Measurements from ENCODE around the gene AKAP8L.

Gene AKAP8L

DNA sequence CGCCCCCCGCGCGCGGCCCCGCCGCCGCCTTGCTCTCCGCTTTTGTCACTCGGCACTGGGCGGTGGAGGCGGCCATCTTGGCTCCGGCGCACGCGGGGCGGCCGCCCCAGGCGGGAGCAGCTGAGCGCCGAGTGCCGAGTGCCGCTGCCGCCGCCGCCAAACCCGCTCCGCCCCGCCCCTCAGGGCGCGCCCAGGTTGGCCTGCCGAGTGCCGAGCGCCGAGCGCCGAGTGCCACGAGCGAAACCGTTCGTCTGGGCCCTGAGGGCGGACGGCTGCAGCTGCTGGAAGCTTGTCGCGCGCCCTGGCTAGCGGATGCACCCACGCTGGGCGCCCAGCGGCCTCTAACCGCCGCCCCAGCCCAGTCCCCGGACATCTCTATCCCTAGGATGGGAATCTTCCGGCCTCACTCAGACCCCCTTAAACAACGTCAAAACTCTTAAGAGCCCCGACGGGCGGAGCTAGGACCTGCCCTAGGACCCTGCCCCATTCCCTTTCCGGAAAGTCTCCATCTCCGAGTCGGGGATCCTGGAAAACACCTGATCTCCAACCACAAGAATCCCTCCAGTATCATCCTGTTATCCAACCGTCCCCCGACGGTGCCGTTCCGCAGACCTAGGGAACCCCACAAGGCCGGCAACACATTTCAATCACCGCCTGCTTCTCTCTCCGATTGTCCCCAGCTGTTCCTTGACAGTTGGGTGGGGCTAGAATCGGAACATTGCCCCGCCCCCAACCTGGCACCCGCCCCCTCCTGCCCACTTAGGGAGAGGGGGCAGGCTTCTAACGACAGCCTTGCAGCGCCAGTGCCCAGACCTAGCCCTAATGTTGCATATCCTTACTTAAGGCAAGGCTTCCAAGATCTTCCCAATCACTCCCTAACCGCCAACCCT lies 14.1 kb upstream of the AKAP8L start:
- peak; percentile 63 for DNase-seq

DNA sequence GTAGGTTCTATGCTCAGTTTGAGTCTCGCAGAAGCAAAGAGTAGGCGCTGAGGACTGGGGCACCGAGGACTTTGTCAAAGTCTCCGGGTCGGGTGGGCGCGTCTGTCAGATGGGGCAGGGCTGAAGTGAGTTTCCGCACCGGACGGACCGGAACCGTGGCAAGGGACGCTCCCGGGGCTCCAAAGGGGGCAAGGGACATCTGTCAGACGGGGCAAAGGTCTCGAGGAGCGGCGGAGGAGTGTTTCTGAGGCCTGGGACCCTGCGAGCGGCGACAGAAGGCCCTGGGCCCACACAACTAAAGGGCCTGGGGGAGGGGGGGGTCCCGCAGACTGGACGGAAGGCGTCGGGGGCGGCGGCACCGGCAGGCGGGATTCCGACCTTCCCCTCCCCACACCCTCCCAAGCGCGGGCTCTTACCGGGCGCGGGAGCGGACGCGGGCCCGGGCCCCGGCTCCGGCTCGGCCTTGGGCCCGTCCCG lies 13.3 kb upstream of the AKAP8L start:
- no peak for DNase-seq

DNA sequence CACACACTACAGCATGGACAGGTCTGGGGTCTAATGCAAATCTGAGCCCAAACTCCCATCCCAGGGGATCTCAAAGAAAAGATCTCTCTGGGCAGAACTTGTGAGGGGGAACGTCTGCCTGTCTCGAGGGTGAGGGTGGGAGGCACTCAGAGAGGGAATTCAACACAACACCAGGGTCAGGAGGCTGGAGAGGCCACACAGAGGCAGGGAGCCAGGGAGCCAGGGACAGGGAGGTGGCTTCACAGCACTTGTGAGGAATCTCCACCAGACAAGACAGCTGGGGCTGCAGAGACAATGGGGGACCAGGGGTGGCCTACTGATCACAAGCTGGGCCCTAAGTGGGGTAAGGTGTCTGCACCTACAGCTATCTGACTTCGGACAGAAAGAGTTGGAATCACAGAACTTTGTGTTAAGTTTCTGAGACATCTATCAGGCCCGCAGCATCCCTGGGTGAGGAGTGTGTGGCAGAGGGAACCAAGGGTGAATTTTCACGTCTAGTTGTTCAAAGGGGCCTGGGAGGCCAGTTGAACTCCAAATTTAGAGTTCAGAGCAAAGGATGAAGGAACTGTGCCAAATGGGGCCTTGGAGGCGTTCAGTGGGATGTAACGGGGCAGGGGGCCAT lies 12.7 kb upstream of the AKAP8L start:
- no peak for DNase-seq

DNA sequence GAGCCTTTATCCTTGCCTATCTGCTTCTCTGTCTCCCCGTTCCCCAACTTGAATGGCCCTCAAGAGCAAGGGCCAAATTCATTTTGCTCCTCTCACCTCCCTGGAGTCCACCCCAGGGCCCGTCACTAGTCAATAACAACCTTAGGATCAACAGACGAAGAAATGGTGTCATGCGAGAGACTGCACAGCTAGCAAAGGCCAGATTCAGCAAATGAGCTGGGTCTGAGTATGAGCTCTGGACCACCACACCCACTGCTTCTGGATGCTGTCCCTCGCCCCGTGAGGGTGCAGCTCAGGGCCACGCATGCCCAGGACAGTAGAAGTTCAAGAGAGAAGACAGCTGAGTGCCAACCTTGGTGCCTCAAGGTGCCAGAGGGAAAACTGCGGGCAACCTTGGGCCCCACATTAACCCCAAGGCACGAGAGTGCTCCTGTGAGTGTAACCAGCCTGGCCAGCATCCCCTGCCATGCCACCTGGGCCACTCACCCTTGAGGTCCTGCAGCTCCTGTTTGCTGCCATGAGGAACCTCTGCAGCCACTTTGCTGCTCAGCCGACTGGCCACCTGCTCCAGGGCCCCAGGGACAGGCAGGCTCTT lies 11.8 kb upstream of the AKAP8L start:
- no peak for DNase-seq

DNA sequence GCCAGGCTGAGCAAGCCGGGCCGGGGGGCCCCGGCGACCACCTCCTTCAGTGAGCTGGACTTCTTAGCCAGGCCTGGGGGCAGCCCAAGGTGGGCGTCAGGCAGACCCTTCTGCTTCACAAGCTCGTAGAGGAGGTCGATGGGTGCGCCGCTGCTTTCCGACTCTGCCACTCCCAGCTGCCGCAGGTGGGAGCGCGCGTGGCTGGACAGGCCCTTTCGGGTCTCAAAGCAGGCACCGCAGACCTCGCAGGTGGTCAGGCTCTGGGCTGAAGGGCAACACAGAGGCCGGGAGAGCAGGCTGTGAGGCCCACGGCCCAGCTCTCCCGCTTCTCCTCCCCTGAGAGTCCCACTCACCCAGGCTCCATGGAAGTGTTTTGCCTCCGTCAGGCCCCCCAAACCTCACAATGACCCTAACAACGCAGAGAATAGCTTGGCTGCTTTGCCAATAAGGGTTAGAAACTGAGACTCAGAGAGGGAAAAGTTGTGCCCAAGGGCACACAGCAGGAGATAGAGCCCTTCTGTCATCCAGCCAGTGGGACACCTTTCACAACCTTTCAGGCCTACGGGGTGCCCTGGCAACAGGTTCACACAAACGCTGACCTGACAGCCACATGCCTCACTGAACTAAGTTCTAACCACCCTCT lies 11.2 kb upstream of the AKAP8L start:
- no peak for DNase-seq

DNA sequence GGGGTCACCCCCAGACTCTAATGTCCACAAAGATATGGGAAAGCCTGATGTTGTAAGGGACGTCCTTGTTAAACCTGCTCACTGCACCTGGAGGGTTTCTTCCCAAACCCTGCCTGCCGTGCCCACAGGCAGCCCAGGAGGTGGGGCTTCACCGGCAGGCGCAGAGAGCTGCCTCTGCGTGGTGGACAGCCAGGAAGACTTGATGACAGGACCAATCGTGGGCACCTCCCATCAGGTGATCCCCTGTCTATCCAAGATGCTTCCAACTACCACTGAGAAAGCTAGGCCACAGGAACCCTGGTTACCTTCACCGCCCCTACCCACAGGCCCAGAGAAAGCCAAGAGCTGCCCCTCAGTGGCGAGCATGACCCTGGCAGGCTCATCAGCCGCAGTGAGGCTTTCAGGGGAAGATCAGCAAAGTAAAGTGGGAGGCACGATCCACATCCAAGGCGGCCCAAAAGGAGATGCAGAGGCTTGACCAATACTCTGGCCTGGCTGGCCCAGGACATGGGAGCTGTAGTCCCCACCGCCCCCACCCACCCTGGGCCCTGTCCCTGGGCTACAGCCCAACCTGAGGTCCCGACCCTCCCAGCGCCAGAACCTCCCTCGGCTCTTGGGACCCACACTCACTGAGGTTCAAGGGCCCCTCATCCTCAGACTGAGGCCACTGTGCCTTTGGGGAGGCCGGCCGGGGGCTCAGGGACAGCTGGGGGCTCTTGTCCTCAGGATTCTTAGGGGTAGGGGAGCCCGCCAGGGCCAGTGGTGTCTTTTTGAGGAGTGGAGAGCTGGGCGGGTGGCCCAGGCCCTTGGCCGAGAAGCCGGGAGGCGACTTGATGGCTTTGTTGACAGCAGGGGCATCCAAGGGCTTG lies 10.4 kb upstream of the AKAP8L start:
- no peak for DNase-seq

DNA sequence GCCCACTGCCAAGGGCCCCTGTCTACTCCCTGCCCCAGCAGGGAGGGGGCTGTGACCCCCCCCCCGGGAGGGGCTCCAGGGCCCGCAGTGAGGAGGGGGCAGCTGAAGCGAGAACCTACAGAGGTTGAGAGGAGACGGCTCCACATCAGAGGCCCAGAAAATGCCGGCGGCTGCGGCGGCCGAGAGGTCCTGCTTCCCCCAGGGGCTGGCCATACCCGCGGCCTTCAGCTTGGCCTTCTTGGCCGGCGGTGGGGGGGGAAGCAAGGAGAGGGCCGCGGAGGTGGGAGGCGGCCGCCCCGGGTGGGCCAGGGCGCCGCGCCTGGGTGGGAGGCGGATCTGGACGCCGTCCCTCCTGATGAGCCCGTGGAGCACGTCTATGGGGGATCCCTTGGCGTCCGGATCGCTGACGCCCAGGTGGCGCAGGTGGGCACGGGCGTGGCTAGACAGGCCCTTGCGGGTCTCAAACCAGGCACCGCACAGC lies 9.2 kb upstream of the AKAP8L start:
- no peak for DNase-seq

DNA sequence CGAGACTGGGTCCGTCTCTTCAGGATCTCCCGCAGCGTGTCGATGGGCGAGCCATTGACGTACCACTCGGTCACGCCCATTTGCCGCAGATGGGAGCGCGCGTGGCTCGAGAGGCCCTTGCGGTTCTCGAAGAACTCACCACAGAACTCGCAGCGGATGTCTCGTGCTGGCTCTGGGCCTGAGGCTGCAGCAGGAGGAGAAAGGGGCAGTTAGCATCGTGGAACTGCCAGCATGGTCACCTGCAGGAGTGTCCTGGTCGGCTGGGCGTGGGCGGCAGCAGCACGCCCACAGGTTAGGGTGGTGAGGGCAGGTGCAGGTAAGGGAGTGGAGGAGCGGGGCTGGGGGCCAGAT lies 8.5 kb upstream of the AKAP8L start:
- no peak for DNase-seq

DNA sequence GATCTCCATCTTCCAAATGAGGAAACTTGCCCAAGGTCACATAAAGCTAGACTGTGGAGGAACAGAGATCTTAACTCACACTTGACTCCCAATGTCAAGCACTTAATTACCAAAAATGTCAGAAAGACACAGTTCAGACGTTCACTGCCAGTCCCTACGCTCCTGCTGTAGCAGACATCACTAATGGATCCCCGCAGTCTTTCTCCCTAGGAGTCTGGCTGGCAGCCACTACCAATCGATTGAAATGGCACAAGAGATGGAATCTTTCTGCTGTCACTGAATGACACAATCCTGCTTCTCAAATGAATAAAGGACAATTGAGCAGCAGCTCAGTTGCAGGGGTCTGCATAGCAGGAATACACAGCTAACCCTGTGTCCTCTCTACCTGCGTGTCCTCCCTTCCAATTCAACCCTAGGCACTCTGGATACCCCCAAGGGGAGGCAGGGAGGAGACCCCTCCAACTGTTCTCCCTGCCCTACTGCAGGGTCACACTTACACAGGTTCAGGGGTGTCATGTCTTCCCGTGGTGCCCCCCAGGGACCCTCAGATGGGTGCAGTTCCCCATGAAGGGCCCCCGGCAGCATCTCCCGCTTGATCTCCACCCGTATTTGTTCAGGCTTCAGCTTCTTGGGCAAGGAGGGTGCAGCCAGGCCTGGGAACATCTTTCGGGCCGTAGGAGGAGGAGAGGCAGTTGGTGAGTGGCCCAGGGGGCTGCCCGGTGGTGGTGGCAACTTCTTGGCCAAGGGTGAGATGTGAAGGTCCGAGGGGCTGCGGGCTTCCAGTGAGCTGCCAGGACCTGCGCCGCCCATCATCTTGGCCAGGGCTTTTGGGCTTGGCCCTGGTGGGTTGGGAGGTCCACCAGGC lies 7.9 kb upstream of the AKAP8L start:
- DNase-seq = no peak

DNA sequence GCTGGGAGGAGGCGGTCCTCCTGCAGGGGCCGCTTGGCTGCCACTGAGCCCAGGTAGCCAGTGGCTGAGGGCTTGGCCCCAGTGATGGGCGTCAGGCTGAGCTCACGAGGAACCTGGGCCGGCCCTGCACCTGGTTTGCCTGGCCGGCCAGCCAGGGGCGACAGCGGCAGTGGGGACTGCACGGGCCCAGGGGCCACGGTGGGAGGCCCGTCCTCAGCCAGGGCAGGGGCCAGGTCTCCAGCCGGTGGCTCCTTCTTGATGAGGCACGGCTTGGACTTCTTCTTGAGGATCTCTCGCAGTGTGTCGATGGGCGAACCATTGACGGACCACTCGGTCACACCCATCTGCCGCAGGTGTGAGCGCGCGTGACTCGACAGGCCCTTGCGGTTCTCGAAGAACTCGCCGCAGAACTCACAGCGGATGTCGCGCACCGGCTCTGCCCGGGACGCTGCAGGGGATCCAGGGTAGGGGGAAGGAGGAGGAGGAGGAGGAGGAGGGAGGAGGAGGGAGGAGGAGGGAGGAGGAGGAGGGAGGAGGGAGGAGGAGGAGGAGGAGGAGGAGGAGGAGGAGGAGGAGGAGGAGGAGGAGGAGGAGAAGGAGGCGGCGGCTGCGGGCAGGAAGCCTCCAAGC lies 6.6 kb upstream of the AKAP8L start:
- no peak for DNase-seq

DNA sequence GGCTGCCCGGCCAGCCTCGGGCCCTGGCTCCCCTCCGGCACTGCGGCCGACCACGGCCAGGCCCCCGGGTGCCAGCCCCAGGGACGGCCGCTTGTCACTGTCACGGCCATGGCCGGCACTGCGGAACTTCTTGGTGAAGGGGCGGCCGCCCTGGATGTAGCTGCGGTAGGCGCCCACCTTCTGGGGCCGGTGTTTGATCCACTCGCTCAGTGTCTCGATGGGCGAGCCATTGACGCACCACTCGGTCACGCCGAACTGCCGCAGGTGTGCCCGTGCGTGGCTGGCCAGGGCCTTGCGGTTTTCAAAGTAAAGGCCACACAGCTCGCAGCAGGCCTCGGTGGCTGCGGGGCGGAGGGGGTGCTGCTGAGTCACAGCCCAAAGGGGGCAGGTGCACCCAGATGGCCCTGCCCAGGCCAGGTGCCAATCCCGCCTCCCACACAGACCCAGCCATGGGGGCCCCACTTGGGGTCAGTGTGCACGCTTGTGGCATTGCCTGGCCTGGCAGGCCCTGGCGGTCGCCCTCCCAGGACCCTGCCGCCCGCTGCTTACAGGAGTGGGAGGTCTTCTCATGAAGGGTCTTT lies 6.0 kb upstream of the AKAP8L start:
- no peak for DNase-seq

DNA sequence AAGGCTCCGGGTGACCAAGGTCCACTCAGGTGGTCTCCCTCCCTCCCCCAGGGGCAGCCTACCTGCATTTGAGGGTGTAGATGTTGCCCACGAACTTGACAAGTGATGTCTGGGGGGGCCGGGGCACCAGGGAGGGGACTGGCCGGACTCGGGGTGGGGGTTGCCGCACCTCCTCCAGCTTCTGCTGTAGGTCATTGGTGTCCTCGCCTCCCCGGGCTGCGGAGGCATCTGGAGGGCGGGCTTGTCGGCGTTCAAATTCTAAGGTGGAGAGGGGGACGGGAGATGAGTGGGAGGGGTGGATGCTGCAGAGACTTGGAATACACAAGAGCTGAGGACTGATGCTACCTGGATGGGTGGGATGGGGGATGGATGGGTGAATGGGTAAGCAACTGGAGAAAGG lies 5.3 kb upstream of the AKAP8L start:
- DNase-seq = no peak

DNA sequence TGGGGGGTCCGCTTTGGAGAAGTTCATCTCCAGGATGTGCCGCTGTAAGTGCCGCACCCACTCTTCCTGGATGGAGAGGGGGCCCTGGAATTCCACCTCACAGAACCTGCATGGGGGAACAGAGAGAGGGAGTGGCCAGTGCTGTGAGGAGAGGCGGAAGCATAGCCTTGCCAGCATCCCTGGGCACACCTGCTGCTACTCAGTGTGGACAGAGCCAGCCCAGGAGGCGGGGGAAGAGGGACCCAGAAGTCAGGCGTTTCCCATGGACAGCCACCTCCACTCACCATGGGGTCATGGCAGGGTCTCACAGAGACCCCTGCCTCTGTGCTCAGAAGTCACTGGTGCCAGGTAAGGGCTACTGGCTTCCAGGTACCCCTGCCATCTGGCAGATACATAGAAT lies 4.3 kb upstream of the AKAP8L start:
- no peak for DNase-seq

DNA sequence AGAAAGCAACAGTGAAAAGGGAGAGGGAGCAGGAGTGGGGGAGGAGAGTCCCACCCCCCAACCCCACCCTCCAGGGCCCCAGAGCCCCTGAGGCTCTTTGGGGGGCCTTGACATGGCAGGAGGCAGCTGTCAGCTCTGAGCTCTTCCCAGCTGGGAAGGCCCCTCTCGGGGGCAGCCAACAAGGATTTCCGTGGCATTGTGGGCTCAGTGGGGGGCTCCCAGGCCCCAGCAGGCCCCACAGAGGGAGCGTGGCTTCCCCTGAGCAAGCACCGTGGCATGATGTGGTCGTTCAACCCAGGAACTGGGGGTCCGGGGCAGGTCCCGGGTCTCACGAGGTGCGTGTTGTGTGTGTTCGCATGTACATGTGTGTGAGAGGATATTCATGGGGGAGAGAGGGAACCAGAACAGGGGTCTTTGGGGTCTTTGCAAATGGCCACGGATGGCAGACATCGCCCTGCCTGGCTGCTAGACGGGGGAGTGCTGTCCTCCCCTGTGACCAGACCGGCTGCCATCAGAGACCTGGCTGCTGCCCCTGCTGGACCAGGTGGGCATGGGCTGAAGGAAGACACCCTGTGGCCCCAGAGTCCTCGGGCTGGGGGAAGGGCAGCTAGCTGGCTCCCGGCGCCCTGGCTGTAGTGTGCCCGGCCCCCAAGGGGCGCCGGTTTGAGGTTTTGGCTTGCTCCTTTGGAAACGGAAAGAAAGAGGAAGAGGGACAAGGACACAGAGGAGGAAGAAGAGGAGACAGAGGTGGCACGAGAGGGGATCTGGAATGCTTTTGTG lies 3.7 kb upstream of the AKAP8L start:
- DNase-seq = no peak

DNA sequence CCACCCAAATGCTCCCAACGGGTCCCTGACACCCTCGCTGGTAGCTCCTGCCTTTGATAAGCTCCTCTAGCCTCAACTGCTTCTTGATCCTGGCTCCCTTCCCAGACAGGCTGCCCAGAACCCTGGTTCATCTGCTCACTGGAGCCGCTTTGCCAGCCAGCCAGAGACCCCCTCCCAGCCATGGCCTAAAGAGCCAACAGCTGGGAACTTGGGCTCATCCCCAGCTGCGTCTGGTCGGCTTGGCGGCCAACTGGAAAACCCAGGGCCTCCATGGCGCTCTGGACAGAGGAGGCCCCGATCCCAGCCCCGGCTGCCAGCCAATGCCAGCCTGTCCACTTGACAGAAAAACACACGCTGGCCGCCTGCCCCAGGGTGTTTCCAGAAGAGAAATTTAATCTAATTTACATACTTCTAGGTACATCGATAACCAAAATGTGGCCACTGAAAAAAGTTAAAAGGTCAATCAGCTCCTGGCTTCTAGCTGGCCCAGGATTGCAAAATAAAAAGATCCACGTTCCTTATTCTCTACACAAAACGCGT lies 3.0 kb upstream of the AKAP8L start:
- no peak for DNase-seq

DNA sequence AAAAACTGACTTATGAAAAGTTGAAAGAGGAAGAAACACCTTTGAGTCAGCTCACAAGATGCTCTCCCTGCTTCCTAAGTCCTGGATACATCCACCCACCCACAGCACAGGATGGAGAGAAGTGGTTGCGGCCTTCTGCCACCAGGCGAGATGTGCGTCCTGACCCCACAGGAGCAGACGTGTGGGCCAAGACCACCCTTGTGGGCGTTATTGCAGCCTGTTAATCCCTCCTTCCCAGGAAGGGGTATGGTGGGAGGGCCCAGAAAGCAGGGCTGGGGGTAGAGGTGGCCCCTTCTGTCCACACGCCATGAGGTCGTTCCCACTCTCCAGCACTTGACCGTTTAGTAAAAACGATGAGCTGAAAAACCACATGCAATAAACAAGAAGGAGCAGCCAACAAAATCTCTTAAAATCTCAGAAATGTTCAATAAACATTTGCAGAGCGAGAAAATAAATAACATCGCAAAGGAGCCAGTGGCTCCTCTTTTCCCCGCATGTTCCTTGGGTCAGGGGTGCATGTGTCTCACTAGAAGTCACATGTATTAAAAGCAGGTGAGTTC lies 2.4 kb upstream of the AKAP8L start:
- no peak for DNase-seq

DNA sequence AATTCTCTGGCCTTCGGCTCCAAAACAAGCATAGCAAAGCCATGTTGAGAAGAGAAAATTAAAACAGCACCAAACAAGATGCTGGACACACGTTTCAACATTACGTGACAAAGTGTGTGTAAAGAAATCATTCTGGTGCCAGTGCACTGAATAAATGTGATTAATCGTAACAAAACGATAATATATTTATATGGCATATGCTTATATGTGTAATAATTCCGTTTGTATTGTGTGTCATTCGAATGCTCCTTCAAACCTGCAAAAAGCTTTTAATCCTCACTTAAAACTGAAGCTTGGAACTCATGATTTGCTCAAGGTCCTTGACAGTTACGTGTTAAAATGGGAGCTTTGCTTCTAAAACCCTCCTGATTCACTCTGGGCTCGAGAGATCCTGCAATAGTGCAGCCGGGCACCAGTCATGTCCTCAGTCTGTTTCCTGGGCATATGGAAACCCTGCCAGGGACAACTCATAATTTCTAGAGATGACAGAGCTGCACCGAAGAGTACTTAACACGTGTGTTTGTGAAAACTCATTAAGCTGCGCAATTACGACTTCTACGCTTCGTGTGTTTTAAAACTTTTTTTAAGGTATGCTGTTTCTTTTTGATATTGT lies 731 bp upstream of the AKAP8L start:
- DNase-seq = no peak

DNA sequence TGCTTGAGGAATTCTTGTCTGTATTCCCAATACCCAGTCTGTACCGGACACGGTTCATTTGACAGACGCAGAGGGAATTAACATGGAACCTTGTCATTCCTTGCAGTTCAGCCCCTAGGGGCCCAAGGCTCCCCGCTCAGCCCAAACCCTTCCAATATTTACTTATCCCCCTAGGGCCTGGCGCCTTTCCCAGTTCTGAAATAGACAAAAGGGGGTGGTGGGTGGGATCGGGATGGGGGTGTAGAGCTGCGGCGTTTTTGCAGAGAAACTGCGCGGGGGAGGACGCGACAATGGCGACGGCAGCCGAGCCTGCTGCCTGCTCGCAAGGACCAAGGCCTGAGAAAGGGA lies 583 bp downstream of the AKAP8L start:
- no peak for DNase-seq

DNA sequence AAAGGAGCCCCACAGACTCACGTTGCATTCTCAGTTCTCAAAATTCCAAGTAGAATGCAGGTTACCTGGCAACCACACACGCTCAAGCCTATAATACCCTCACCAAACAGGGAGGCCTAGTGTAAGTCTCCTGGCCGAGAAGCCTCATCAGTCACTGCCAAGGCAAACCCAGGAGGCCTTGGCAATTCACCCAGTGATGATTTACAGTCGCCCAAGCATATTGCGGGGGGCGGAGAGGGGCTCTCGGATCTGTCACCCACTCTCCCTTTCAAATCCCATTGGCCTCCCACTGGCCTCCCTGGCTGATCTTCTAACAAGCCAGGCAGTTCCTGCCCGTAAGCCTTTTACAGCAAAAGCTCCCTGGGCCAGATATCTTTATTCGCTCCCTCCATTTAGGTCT lies 1.1 kb downstream of the AKAP8L start:
- no peak for DNase-seq
